PFSK-1 (cell line): ENCODE measurements around the gene PHF11.

Experiments
- FOXP2 ChIP-seq: optimal IDR thresholded peaks from 2 replicates; pipeline ENCODE3; 2011; ENCODE audit warnings: borderline replicate concordance, control low read depth, inconsistent platforms; ENCODE audit not compliant: insufficient read depth; ENCODE audit errors: extremely low read length, extremely low read depth
- POLR2AphosphoS5 ChIP-seq: IDR thresholded peaks from 2 replicates; pipeline ENCODE4 v1.6.1; 2012; ENCODE audit warnings: low read depth, mild to moderate bottlenecking, control low read depth, low read length, moderate library complexity
- REST ChIP-seq, 2 experiments: IDR thresholded peaks; 2 replicates each; pipeline versions ENCODE4 v1.6.1 to v1.8.0; 2011 to 2012; ENCODE audit warnings: low read depth in 2 of 2, low read length in 2 of 2, control low read depth in 1 of 2, inconsistent platforms in 1 of 2, mild to moderate bottlenecking in 1 of 2, moderate library complexity in 1 of 2; ENCODE audit not compliant: insufficient read depth in 1 of 2
- SIN3A ChIP-seq: IDR thresholded peaks from 2 replicates; pipeline ENCODE4 v1.6.1; 2012; ENCODE audit warnings: mild to moderate bottlenecking, low read length, moderate library complexity, borderline replicate concordance; ENCODE audit not compliant: insufficient read depth
- TAF1 ChIP-seq: IDR thresholded peaks from 2 replicates; pipeline ENCODE4 v1.6.1; 2012; ENCODE audit warnings: low read length, control low read depth, borderline replicate concordance; ENCODE audit not compliant: insufficient read depth

The PHF11 gene

GRCh38 chr13:49466292-49466838, 29.4 kb upstream of the PHF11 start:
- TF ChIP-seq TAF1 = no peak
- no peak for TF ChIP-seq POLR2AphosphoS5
- no peak for TF ChIP-seq REST (IDR thresholded peaks at IDR 0.05; ENCODE audit: insufficient read depth in 1 of 2, low read depth in 2 of 2, low read length in 2 of 2)
- no peak for TF ChIP-seq FOXP2
- TF ChIP-seq SIN3A = no peak

GRCh38 chr13:49472186-49472585, 23.6 kb upstream of the PHF11 start:
- TF ChIP-seq TAF1 (no peak), FOXP2 (no peak), REST (IDR thresholded peaks at IDR 0.05; ENCODE audit: insufficient read depth in 1 of 2, low read depth in 2 of 2, low read length in 2 of 2) (no peak), SIN3A (no peak)

GRCh38 chr13:49476529-49476928, 19.2 kb upstream of the PHF11 start:
- TF ChIP-seq TAF1 = no peak

- TF ChIP-seq TAF1 (no peak), REST (IDR thresholded peaks at IDR 0.05; ENCODE audit: insufficient read depth in 1 of 2, low read depth in 2 of 2, low read length in 2 of 2) (no peak), POLR2AphosphoS5 (no peak), FOXP2 (no peak), SIN3A (no peak)
Observed at GRCh38 chr13:49481788-49482187, 14.0 kb upstream of the PHF11 start.

GRCh38 chr13:49488563-49488962, 7.2 kb upstream of the PHF11 start:
- TF ChIP-seq FOXP2 = no peak
- TF ChIP-seq TAF1 = no peak
- no peak for TF ChIP-seq SIN3A
- no peak for TF ChIP-seq REST (IDR thresholded peaks at IDR 0.05; ENCODE audit: insufficient read depth in 1 of 2, low read depth in 2 of 2, low read length in 2 of 2)
- TF ChIP-seq POLR2AphosphoS5 = no peak
